SKM-1 (cell line): ENCODE data around the gene PDE4B.
"Not testable (repeated sequence)": the region's sequence is repeated elsewhere in the genome, so short reads cannot be mapped to it uniquely, and the experiment has no call there.

Experiments used
- DNase-seq: peaks from one replicate; lab custom pipeline; 2025; ENCODE audit not compliant: unreplicated experiment; lab: John Stamatoyannopoulos, UW

Gene PDE4B

GRCh38 chr1:66402194-66402593 lies 609.5 kb downstream of the PDE4B start:
- DNase-seq, result no peak

GRCh38 chr1:66403007-66403731 lies 610.5 kb downstream of the PDE4B start:
- DNase-seq, result no peak

DNA sequence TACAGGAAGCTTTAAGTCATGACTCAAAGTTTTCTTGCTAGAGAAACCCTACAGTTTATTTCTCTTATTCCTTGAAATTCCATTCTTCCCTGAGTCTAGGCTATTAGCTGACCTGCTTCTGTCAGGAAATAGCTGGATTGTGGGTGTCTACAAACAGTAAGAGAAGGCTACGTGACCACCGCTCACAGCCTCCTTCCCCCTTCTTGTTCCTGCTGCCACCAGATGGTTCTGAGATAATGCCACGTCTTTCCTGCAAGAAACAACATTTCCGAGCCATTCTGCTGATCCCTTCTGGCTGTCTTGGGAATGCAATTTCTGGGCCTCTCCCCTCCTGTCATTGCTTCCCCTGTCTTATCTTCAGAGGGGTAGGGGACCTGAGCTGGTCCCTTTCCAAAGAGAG lies 612.4 kb downstream of the PDE4B start:
- DNase-seq, result no peak

DNA sequence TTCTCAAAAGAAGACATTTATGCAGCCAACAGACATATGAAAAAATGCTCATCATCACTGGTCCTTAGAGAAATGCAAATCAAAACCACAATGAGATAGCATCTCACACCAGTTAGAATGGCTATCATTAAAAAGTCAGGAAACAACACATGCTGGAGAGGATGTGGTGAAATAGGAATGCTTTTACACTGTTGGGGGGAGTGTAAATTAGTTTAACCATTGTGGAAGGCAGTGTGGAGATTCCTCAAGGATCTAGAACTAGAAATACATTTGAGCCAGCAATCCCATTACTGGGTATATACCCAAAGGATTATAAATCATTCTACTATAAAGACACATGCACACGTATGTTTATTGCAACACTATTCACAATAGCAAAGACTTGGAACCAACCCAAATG lies 618.8 kb downstream of the PDE4B start:
- DNase-seq, result not testable (repeated sequence)

DNA sequence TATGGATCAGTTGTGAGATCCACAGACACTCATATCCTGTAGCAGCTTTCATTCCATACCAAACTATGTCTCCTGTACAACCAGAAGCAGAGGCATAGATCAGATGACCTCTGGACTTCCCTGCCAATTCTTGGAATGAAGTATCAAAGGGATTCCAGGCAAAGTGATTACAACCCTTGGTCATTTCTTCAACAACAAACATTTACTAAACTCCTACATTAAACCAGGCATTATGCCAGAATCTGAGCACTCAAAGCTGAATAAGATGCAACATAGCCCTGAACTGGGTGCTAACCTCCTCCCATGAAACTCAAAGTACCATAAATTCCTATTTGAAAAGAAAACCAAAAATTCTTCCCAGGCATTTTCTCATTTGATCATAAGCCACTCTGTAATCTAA lies 620.0 kb downstream of the PDE4B start:
- no peak for DNase-seq

- DNase-seq, result no peak
Observed at GRCh38 chr1:66413136-66413837, 620.6 kb downstream of the PDE4B start.

DNA sequence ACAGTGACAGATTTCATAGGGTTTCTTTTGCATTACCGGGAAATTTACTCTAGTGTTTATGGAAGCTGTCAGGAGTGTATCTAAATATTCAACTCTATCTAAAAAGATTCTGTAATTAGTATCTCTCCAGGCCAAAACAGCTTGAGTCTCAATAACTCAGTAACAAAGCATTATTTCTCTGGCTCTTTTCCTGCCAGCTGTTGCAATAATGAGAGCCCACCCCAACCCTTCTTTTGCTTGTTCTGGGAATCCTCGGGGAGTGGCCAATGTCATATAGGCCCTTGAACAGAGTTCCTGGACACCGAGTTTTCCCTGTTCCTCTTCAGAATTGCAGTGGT lies 621.1 kb downstream of the PDE4B start:
- DNase-seq, result no peak

GRCh38 chr1:66415281-66415680 lies 622.6 kb downstream of the PDE4B start:
- DNase-seq, result no peak

- DNase-seq, result peak; percentile 44
Observed at GRCh38 chr1:66415866-66416265, 623.2 kb downstream of the PDE4B start.

DNA sequence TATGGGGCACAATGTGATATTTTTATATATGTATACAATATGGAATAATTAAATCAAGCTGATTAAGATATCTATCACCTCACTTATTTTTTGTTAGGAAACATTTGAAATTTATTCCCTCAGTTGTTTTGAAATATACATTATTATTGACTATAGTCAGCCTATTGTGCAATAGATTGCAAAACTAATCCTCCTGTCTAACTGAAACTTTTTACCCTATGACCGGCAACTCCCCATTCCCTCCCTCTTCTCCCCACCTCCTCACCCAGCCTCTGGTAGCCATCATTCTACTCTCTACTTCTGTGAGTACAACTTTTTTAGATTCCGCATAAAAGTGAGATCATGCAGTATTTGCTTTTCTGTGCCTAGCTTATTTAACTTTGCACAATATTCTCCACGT lies 623.6 kb downstream of the PDE4B start:
- DNase-seq, result no peak

- no peak for DNase-seq
Observed at GRCh38 chr1:66418021-66418420, 625.3 kb downstream of the PDE4B start.

GRCh38 chr1:66420171-66420570 lies 627.5 kb downstream of the PDE4B start:
- DNase-seq, result not testable (repeated sequence)

DNA sequence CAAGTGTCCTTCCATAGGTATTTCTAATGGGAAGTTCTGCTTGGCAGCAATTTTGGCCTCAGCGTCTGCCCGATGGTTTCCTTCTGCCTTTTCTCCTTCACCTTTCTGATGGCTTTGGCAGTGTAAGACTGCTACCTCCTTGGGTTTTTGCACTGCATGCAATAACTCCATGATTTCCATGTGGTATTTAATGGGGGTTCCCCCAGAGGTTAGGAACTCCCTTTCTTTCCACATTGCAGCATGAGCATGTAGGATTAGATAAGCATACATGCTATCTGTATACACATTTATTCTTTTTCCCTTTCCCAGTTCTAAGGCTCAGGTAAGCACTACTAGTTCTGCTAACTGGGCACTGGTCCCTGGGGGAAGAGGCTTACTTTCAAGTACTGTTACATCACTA lies 628.2 kb downstream of the PDE4B start:
- DNase-seq, result not testable (repeated sequence)

DNA sequence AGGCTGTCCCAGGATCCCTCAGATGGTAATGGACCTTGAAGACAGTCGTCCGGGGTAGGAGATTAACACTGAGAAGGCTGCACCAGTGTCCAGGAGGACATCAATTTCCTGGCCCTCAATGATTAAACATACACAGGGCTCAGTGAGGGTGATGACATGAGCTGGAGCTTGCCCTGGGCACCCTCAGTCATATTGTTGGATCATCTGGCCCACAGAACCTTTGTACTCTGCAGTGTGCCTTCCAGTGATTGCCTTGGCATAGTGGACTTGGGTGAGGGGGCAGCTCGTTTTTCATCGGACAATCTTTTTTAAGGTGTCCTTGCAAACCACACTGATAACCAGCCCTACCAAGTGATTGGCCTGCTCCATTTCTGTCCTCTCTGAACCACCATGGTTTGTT lies 630.1 kb downstream of the PDE4B start:
- DNase-seq, result no peak
